Lower lobe of right lung (tissue), 2 donors: Measurements from ENCODE around the gene ASIC1. TPM values are rescaled to one million over a fixed set of nuclear protein-coding genes. Genes with fewer than 3 reads are reported as not detected.

Experiments used
- ATAC-seq, 2 donors: fragments of 200-7000 bp; cut with Tn5 transposase; one replicate each; pipeline ENCODE4 v1.9.1; 2020 to 2022; ENCODE audit warnings: mild to moderate bottlenecking in 2 of 2, moderate library complexity in 2 of 2
- DNase-seq: peaks from one replicate; pipeline ENCODE4 v3.0.0-alpha.2; 2020
- H3K27ac ChIP-seq: fragments of 200-600 bp; one replicate; pipeline ENCODE4 v1.8.0; 2022
- H3K27me3 ChIP-seq: fragments of 200-600 bp; one replicate; pipeline ENCODE4 v1.8.0; 2022; ENCODE audit warnings: low read depth
- H3K36me3 ChIP-seq: fragments of 200-600 bp; one replicate; pipeline ENCODE4 v1.8.0; 2022; ENCODE audit warnings: mild to moderate bottlenecking
- H3K4me1 ChIP-seq: fragments of 200-600 bp; one replicate; pipeline ENCODE4 v1.8.0; 2022
- H3K4me3 ChIP-seq: fragments of 200-600 bp; one replicate; pipeline ENCODE4 v1.8.0; 2022; ENCODE audit warnings: mild to moderate bottlenecking
- H3K9me3 ChIP-seq: fragments of 200-600 bp; one replicate; pipeline ENCODE4 v1.8.0; 2022
- intact Hi-C: fragments of 100-400 bp; cut with DNase I; formaldehyde crosslinking; loops from one replicate; pipeline ENCODE4 v1.11.0; 2022
- total RNA-seq: library from RNA; stranded (reverse); fragmentation: NEBNext Ultra II Directional; extraction: Animal tissue kit (Norgen Biotek cat#: 25700); gene quantifications from one replicate; pipeline ENCODE4 v1.2.1, GENCODE V29; 2021
- TF ChIP-seq, protein P1 (sequence below): fragments of 200-600 bp; IDR thresholded peaks from one replicate; pipeline ENCODE4 v1.8.0; 2022; ENCODE audit warnings: antibody characterized with exemption, mild to moderate bottlenecking
- donor health status: DM: no; HTN: yes; CAD: no; lungs with severe emphysema.

The ASIC1 gene
- total RNA-seq, 1 donor from 2014 or later, result 1.6 TPM

DNA sequence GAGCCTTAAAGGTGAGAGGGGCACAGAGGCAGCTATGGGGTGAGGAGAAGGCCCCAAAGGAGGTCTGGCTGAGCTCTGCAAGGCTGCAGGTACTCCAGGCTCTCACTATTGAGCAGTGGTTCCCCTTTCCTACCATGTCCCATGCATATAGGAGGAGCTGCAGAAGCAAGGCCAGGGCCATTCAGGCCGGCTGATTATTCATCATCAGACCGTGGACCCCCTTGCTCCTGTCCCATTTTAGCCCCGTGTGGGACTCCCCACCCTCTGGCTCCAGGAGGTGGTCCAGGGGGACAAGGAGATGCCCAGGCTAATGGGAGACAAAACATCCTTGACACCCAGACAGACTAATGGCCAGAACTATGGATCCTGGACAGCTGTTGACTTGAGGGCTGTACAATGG lies 49.5 kb downstream of the ASIC1 start:
- intact Hi-C loops, result no loop called here
- Histone ChIP-seq H3K4me1 (peaks cover 40% of the 10 kb centered on the region), H3K9me3 (no peaks in the 10 kb centered on the region), H3K36me3 (no peaks in the 10 kb centered on the region), H3K27ac (no peak overlapping the region), H3K27me3 (no peaks in the 10 kb centered on the region), H3K4me3 (no peak overlapping the region)
- TF ChIP-seq, protein P1, sequence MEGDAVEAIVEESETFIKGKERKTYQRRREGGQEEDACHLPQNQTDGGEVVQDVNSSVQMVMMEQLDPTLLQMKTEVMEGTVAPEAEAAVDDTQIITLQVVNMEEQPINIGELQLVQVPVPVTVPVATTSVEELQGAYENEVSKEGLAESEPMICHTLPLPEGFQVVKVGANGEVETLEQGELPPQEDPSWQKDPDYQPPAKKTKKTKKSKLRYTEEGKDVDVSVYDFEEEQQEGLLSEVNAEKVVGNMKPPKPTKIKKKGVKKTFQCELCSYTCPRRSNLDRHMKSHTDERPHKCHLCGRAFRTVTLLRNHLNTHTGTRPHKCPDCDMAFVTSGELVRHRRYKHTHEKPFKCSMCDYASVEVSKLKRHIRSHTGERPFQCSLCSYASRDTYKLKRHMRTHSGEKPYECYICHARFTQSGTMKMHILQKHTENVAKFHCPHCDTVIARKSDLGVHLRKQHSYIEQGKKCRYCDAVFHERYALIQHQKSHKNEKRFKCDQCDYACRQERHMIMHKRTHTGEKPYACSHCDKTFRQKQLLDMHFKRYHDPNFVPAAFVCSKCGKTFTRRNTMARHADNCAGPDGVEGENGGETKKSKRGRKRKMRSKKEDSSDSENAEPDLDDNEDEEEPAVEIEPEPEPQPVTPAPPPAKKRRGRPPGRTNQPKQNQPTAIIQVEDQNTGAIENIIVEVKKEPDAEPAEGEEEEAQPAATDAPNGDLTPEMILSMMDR, result no peak
- DNase-seq (no peak), ATAC-seq (no peak)

DNA sequence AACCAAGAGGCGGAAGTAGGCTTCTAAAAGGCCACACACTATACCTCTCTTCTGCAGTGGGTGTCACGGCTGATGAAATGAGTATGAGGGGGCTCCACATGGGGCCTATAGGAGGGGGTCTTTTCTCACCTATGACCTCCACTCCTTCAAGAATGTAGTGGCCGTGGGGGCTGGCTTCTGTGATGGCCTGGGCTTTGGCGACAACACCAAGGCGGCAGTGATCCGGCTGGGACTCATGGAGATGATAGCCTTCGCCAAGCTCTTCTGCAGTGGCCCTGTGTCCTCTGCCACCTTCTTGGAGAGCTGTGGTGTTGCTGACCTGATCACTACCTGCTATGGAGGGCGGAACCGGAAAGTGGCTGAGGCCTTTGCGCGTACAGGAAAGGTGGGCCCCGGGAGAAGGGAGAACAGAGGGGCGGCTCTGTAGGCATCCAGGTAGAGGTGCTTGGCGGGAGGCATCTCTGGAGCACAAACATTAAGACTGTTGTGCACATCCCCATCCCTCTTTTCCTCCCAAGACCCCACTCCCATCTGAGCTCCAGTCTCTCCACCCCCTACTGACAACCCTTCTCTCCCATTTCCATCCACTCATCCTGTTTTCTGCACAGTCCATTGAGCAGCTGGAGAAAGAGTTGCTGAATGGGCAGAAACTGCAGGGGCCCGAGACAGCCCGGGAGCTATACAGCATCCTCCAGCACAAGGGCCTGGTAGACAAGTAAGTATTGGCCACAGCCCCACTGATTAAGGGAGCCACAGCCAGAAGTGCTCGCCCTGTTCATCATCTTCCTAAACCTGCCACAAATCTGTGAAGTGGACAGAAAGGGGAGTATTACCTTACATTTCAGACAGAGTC lies 50.2 kb downstream of the ASIC1 start:
- Histone ChIP-seq H3K27ac (no peak overlapping the region), H3K36me3 (no peaks in the 10 kb centered on the region), H3K9me3 (no peaks in the 10 kb centered on the region), H3K27me3 (no peaks in the 10 kb centered on the region), H3K4me3 (no peak overlapping the region), H3K4me1 (peaks cover 40% of the 10 kb centered on the region)
- ATAC-seq, result no peak
- TF ChIP-seq, protein P1, result no peak
- DNase-seq, result no peak
- intact Hi-C loops, result no loop called here

DNA sequence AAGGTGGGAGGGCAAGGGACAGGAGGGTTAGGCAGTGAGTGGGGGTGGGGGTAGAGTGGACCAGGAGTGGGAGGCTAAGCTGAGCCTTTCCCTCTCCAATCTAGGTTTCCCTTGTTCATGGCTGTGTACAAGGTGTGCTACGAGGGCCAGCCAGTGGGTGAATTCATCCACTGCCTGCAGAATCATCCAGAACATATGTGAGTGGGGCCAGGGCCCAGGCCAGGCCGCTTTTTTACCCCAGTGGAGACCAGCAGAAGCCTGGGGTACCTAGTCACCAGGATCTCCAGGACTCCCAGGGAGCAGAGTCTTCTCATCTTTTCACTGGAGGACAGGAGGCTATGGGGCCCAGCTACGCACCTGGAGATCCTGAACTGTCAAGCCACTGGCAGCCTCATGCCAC lies 51.9 kb downstream of the ASIC1 start:
- Histone ChIP-seq H3K4me1 (peaks cover 45% of the 10 kb centered on the region), H3K27ac (peak overlapping the region; percentile 97), H3K27me3 (no peaks in the 10 kb centered on the region), H3K9me3 (no peaks in the 10 kb centered on the region), H3K36me3 (peaks cover 6% of the 10 kb centered on the region), H3K4me3 (no peak overlapping the region)
- intact Hi-C loops, result no loop called here
- no peak for DNase-seq
- no peak for ATAC-seq
- TF ChIP-seq, protein P1, result no peak

- Histone ChIP-seq H3K9me3 (no peaks in the 10 kb centered on the region), H3K36me3 (peaks cover 11% of the 10 kb centered on the region), H3K27ac (peak overlapping the region; percentile 97), H3K4me1 (peaks cover 41% of the 10 kb centered on the region), H3K4me3 (peak overlapping the region; percentile 33), H3K27me3 (no peaks in the 10 kb centered on the region)
- ATAC-seq, result peak; percentile 1
- peak; percentile 78 for DNase-seq
- TF ChIP-seq, protein P1, result no peak
- intact Hi-C loops, result no loop called here
These were observed 52.8 kb downstream of the ASIC1 start for GRCh38 chr12:50110127-50110761.

DNA sequence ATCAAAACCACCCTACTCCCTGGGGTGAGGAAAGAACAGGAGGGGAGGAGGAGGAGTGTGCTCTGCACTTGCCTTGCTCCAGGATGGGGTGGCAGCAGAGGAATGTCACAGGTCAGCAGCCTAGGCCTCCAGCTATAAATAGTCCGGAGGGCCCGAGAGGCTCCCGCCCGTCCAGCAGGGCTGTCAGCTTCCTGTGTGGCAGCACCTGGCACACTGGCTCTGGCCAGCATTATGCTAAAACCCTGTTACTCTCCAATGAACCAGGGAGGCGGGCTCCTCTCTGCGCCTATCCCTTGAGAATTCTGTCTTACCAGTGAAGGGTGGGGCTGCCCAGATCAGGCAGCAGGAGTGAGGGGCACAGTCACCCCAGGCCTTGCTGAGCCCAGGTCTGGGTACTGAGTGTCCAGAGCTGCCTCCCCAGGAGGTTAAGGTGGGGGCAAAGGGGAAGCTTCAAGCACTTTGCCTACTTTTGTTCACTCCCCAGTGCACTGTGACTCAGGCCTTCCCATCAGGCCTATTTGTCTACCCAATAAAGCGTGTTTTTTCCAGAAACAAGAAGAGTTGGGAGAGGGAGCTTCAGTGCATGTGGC lies 53.5 kb downstream of the ASIC1 start:
- TF ChIP-seq, protein P1, result no peak
- peaks cover 44% of the 10 kb centered on the region for H3K4me1 ChIP-seq
- H3K27me3 ChIP-seq, result no peaks in the 10 kb centered on the region
- peak overlapping the region; percentile 33 for H3K4me3 ChIP-seq
- DNase-seq (peak; percentile 83), ATAC-seq (peak; percentile 33 to 39)
- H3K27ac ChIP-seq, result peak overlapping the region; percentile 97
- H3K36me3 ChIP-seq, result peaks cover 17% of the 10 kb centered on the region
- no peaks in the 10 kb centered on the region for H3K9me3 ChIP-seq
- intact Hi-C loops, result no loop called here
